ENCODE data around the gene MED27.

DNA sequence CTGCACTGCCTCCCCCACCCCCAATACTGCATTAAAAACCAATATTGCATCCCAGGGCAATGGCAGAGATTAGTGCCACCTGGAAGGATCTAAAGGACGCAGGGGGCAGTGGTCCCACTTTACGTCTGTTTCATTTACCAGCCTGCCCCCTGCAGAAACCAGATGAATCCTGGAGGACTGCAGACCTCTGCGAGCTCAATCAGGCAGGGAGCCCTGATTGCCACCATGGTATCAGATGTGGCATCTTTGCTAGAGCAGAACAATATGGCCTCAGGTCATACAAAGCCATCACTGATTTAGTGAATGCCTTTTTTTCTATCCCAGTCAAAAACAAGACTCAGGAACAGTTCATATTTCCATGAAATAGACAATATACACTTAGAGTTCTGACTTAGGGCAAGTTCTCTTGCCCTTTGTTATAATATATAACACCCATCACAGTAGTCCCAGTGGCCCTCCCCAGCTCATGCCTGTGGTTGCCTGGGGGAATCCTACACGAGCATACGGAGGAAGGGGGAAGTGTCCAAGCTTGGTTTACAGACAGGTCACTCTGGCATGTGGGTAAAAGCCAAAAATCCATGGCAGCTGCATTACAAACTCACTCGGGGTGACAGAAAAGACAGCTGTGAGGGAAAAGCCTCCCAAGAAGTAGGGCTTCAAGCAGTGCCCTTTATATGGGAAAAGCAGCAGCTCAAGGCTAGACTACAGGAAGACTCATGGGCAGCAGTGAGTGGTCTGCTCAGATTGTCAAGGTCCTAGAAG lies 85.1 kb downstream of the MED27 start:
- TF ChIP-seq, protein P1, sequence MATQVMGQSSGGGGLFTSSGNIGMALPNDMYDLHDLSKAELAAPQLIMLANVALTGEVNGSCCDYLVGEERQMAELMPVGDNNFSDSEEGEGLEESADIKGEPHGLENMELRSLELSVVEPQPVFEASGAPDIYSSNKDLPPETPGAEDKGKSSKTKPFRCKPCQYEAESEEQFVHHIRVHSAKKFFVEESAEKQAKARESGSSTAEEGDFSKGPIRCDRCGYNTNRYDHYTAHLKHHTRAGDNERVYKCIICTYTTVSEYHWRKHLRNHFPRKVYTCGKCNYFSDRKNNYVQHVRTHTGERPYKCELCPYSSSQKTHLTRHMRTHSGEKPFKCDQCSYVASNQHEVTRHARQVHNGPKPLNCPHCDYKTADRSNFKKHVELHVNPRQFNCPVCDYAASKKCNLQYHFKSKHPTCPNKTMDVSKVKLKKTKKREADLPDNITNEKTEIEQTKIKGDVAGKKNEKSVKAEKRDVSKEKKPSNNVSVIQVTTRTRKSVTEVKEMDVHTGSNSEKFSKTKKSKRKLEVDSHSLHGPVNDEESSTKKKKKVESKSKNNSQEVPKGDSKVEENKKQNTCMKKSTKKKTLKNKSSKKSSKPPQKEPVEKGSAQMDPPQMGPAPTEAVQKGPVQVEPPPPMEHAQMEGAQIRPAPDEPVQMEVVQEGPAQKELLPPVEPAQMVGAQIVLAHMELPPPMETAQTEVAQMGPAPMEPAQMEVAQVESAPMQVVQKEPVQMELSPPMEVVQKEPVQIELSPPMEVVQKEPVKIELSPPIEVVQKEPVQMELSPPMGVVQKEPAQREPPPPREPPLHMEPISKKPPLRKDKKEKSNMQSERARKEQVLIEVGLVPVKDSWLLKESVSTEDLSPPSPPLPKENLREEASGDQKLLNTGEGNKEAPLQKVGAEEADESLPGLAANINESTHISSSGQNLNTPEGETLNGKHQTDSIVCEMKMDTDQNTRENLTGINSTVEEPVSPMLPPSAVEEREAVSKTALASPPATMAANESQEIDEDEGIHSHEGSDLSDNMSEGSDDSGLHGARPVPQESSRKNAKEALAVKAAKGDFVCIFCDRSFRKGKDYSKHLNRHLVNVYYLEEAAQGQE (IDR thresholded peaks at IDR 0.05; ENCODE audit: low read depth) = no peak
- TF ChIP-seq, protein P2, sequence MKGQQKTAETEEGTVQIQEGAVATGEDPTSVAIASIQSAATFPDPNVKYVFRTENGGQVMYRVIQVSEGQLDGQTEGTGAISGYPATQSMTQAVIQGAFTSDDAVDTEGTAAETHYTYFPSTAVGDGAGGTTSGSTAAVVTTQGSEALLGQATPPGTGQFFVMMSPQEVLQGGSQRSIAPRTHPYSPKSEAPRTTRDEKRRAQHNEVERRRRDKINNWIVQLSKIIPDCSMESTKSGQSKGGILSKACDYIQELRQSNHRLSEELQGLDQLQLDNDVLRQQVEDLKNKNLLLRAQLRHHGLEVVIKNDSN (IDR thresholded peaks at IDR 0.05) = no peak

Measured in Ishikawa (cell line).